Endothelial cell of umbilical vein (primary cell): ENCODE results near the gene XPO6. TPM values are rescaled to one million over a fixed set of nuclear protein-coding genes. Genes with fewer than 3 reads are reported as not detected.

Source experiments
- BruUV-seq: library from RNA; stranded (reverse); fragments of 400-500 nt; replicated peaks from 2 replicates; lab custom pipeline; 2021; lab: Mats Ljungman, UMichigan
- CTCF ChIA-PET: fragments of 300-600, 350-600 bp; sonication (Branson Sonifier 250); formaldehyde crosslinking; loops from one replicate; lab custom pipeline; 2021; ENCODE audit warnings: antibody characterized with exemption, inconsistent platforms; lab: Charles Lee
- POLR2A ChIA-PET: fragments of 300-600, 350-600 bp; sonication (Branson Sonifier 250); formaldehyde crosslinking; loops from one replicate; lab custom pipeline; 2021; ENCODE audit warnings: antibody characterized with exemption, inconsistent platforms; lab: Charles Lee
- DNase-seq: peaks from one replicate; pipeline ENCODE4 v3.0.0-alpha.2; 2011; ENCODE audit warnings: low read depth, low spot score
- FAIRE-seq: peaks from 2 replicates; lab custom pipeline; 2011; peaks lifted over from hg19 to GRCh38; lab: Jason Lieb, UNC
- H2AFZ ChIP-seq: 2 replicates; pipeline ENCODE4 v1.6.0; 2012; ENCODE audit warnings: low read depth, low read length, control low read depth, inconsistent platforms
- H3K27ac ChIP-seq: 2 replicates; pipeline ENCODE4 v1.5.1; 2011; ENCODE audit warnings: low read depth, mild to moderate bottlenecking, control low read depth, low read length, moderate library complexity; ENCODE audit not compliant: insufficient read depth
- H3K27me3 ChIP-seq, 2 experiments: 2 replicates each; pipeline versions ENCODE4 v1.6.0 to v1.6.1; 2011; ENCODE audit warnings: low read length in 2 of 2, mixed read lengths in 1 of 2; ENCODE audit not compliant: control insufficient read depth in 2 of 2, insufficient read depth in 2 of 2
- H3K36me3 ChIP-seq, 2 experiments: 2 replicates in 1 of 2; 3 replicates in 1 of 2; pipeline ENCODE4 v1.5.1; 2011; ENCODE audit warnings: low read length in 2 of 2, mild to moderate bottlenecking in 1 of 2, moderate library complexity in 1 of 2; ENCODE audit not compliant: control insufficient read depth in 2 of 2, insufficient read depth in 2 of 2; ENCODE audit errors: extremely low read depth in 1 of 2
- H3K4me1 ChIP-seq: 3 replicates; pipeline ENCODE4 v1.5.1; 2011; ENCODE audit warnings: mild to moderate bottlenecking, low read length; ENCODE audit not compliant: control insufficient read depth, insufficient read depth; ENCODE audit errors: extremely low read depth
- H3K4me2 ChIP-seq: 2 replicates; pipeline ENCODE4 v1.6.1; 2011; ENCODE audit warnings: low read length, control low read depth, mixed read lengths; ENCODE audit not compliant: insufficient read depth
- H3K4me3 ChIP-seq, 3 experiments: fragments of 200-600 bp in 1 of 3; sonication (generic), shearing (Covaris generic) in 1 of 3; replicated peaks in 1 of 3; 2 replicates each; pipeline ENCODE4 v1.5.1; 2011 to 2016; ENCODE audit warnings: control low read depth in 3 of 3, low read length in 3 of 3, mild to moderate bottlenecking in 2 of 3, inconsistent platforms in 1 of 3, low read depth in 1 of 3, moderate library complexity in 1 of 3; ENCODE audit not compliant: insufficient read depth in 1 of 3
- H3K79me2 ChIP-seq: 2 replicates; pipeline ENCODE4 v1.6.0; 2012; ENCODE audit warnings: low read length, inconsistent platforms; ENCODE audit not compliant: control insufficient read depth, insufficient read depth
- H3K9ac ChIP-seq: replicated peaks from 2 replicates; pipeline ENCODE3; 2011; ENCODE audit warnings: low read length, control low read depth; ENCODE audit not compliant: insufficient read depth; ENCODE audit errors: extremely low read depth
- H3K9me1 ChIP-seq: replicated peaks from 3 replicates; pipeline ENCODE4 v1.6.0; 2011; ENCODE audit warnings: mild to moderate bottlenecking, low read length; ENCODE audit not compliant: control insufficient read depth, insufficient read depth; ENCODE audit errors: extremely low read depth
- H3K9me3 ChIP-seq: replicated peaks from 2 replicates; pipeline ENCODE4 v1.5.1; 2012; ENCODE audit warnings: low read length, inconsistent platforms; ENCODE audit not compliant: control insufficient read depth, insufficient read depth
- H4K20me1 ChIP-seq: replicated peaks from 2 replicates; pipeline ENCODE3; 2011; ENCODE audit warnings: mild to moderate bottlenecking, low read length; ENCODE audit not compliant: control insufficient read depth, insufficient read depth; ENCODE audit errors: extremely low read depth
- EZH2 ChIP-seq: IDR thresholded peaks from 2 replicates; pipeline ENCODE4 v1.6.1; 2012; ENCODE audit warnings: borderline replicate concordance, low read depth, mild to moderate bottlenecking, moderate library complexity, low read length, inconsistent platforms; ENCODE audit not compliant: severe bottlenecking
- FOS ChIP-seq: IDR thresholded peaks from 2 replicates; pipeline ENCODE4 v1.6.1; 2011; ENCODE audit warnings: mild to moderate bottlenecking, low read length, moderate library complexity, borderline replicate concordance; ENCODE audit not compliant: insufficient read depth
- GATA2 ChIP-seq: IDR thresholded peaks from 2 replicates; pipeline ENCODE4 v1.7.0; 2011; ENCODE audit warnings: low read depth, mild to moderate bottlenecking, moderate library complexity, mixed read lengths, low read length; ENCODE audit not compliant: insufficient read length, insufficient read depth
- JUN ChIP-seq: IDR thresholded peaks from 2 replicates; pipeline ENCODE4 v1.6.1; 2011; ENCODE audit warnings: borderline replicate concordance, low read depth; ENCODE audit not compliant: insufficient read length, insufficient read depth
- MYC ChIP-seq: IDR thresholded peaks from one replicate; pipeline ENCODE4 v1.6.1; 2011; ENCODE audit warnings: mild to moderate bottlenecking, low read depth, low read length
- POLR2A ChIP-seq: IDR thresholded peaks from 2 replicates; pipeline ENCODE4 v1.6.1; 2012; ENCODE audit warnings: low read depth, mild to moderate bottlenecking, control low read depth, low read length
- POLR2AphosphoS5 ChIP-seq: IDR thresholded peaks from 2 replicates; pipeline ENCODE4 v1.6.1; 2012; ENCODE audit warnings: low read depth, mild to moderate bottlenecking, control low read depth, low read length, moderate library complexity; ENCODE audit not compliant: insufficient read depth
- dilution Hi-C: fragments of 300-500 bp; cut with MboI; formaldehyde crosslinking; loops from one replicate; pipeline ENCODE4 v1.15.0; 2019; ENCODE audit warnings: low sequenced_read_pairs; ENCODE audit not compliant: extremely low pct_ligation_motif_present
- intact Hi-C: fragments of 100-400 bp; cut with micrococcal nuclease; formaldehyde crosslinking; loops from one replicate; pipeline ENCODE4 v1.10.0; 2022
- polyA plus RNA-seq, 4 experiments: library from polyadenylated mRNA; depleted of rRNA in 3 of 4; stranded (reverse) in 3 of 4; unstranded in 1 of 4; fragments of >200 nt; gene quantifications; 2 replicates each; pipeline versions ENCODE4 v1.2.1 to v1.2.3, GENCODE V29; 2011 to 2012; ENCODE audit warnings: missing spikeins in 1 of 4
- total RNA-seq: library from RNA; stranded (reverse); gene quantifications from 2 replicates; pipeline ENCODE4 v1.2.3, GENCODE V29; 2021
- TF ChIP-seq, protein P1 (sequence below): IDR thresholded peaks from 2 replicates; pipeline ENCODE4 v1.6.1; 2011; ENCODE audit not compliant: insufficient read depth, insufficient read length
- TF ChIP-seq, protein P2 (sequence below), 2 donors: IDR thresholded peaks; 1 replicate in 1 of 2; 2 replicates in 1 of 2; pipeline ENCODE4 v1.5.1; 2011; ENCODE audit warnings: low read length in 2 of 2, mild to moderate bottlenecking in 2 of 2, moderate library complexity in 2 of 2, control low read depth in 1 of 2, inconsistent platforms in 1 of 2, low read depth in 1 of 2; ENCODE audit not compliant: insufficient read depth in 1 of 2; ENCODE audit errors: extremely low read depth in 1 of 2

Gene XPO6
- total and polyA plus RNA-seq, 2 donors (not counting 3 experiments of a cell fraction or from before 2014, with no cell fraction given): 170 to 272 TPM

DNA sequence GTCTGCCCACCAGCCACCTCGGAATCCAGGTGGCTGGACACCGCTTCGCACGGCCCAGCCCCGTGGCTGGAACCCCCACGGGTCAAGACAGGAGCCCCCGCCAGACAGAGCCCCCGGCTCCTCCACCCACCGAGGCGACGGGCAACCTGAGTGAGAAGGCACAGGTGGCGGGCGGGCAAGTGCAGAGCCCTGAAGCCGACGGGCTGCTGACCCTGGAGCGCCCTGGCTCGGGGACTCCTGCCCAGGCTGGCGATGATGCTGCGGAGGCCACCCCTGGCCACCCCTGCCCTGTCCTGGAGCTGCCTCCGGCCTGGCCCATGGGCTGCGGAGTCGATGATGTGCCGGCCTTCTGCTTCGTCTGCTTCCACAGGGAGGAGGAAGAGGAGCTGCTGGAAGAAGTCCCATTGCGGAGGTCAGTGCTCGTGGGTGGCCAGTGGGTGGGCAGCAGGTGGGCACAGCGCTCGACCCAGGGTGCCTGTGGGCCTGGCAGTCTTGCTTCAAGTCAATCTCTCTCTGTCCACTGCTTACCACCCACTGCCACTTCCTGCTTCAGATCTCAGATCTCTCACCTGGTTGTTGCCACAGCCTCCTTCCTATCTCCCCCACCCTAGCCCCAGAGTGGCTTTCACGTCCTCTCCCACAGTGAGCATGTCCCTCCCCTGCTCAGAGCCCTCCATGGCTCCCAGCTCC is 47.5 kb upstream of the XPO6 start:
- H2AFZ ChIP-seq: no peak overlapping the region
- no peaks in the 10 kb centered on the region for H4K20me1 ChIP-seq
- H3K27ac ChIP-seq: no peak overlapping the region
- no peaks in the 10 kb centered on the region for H3K4me1 ChIP-seq
- dilution Hi-C loops (no loop called here), intact Hi-C loops (no loop called here)
- no peaks in the 10 kb centered on the region for H3K79me2 ChIP-seq
- no peak overlapping the region for H3K9ac ChIP-seq
- no TSS peak for BruUV-seq
- FAIRE-seq (no peak), DNase-seq (no peak)
- H3K9me3 ChIP-seq: no peaks in the 10 kb centered on the region
- ChIA-PET CTCF (no interaction called here), POLR2A (no interaction called here)
- no peak overlapping the region for H3K4me2 ChIP-seq
- no peaks in the 10 kb centered on the region for H3K9me1 ChIP-seq
- H3K36me3 ChIP-seq: no peaks in the 10 kb centered on the region
- no peak overlapping the region for H3K4me3 ChIP-seq
- H3K27me3 ChIP-seq: peaks cover 2 to 3% of the 10 kb centered on the region in 2 experiments
- no peak for TF ChIP-seq EZH2
- no peak for TF ChIP-seq FOS
- no peak for TF ChIP-seq POLR2AphosphoS5
- no peak for TF ChIP-seq POLR2A
- no peak for TF ChIP-seq JUN
- no peak for TF ChIP-seq MYC
- TF ChIP-seq GATA2: no peak
- TF ChIP-seq, protein P1, sequence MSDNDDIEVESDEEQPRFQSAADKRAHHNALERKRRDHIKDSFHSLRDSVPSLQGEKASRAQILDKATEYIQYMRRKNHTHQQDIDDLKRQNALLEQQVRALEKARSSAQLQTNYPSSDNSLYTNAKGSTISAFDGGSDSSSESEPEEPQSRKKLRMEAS: no peak
- TF ChIP-seq, protein P2, sequence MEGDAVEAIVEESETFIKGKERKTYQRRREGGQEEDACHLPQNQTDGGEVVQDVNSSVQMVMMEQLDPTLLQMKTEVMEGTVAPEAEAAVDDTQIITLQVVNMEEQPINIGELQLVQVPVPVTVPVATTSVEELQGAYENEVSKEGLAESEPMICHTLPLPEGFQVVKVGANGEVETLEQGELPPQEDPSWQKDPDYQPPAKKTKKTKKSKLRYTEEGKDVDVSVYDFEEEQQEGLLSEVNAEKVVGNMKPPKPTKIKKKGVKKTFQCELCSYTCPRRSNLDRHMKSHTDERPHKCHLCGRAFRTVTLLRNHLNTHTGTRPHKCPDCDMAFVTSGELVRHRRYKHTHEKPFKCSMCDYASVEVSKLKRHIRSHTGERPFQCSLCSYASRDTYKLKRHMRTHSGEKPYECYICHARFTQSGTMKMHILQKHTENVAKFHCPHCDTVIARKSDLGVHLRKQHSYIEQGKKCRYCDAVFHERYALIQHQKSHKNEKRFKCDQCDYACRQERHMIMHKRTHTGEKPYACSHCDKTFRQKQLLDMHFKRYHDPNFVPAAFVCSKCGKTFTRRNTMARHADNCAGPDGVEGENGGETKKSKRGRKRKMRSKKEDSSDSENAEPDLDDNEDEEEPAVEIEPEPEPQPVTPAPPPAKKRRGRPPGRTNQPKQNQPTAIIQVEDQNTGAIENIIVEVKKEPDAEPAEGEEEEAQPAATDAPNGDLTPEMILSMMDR (IDR thresholded peaks at IDR 0.05; ENCODE audit: extremely low read depth in 1 of 2, insufficient read depth in 1 of 2, low read depth in 1 of 2, low read length in 2 of 2): no peak
